ENCODE results near the gene TMEM229B. TPM values are rescaled to one million over a fixed set of nuclear protein-coding genes. Genes with fewer than 3 reads are reported as not detected.
"Not testable (repeated sequence)": the region's sequence is repeated elsewhere in the genome, so short reads cannot be mapped to it uniquely, and the experiment has no call there.

Gene TMEM229B
- total RNA-seq, 1 donor from 2014 or later = 23.3 TPM

DNA sequence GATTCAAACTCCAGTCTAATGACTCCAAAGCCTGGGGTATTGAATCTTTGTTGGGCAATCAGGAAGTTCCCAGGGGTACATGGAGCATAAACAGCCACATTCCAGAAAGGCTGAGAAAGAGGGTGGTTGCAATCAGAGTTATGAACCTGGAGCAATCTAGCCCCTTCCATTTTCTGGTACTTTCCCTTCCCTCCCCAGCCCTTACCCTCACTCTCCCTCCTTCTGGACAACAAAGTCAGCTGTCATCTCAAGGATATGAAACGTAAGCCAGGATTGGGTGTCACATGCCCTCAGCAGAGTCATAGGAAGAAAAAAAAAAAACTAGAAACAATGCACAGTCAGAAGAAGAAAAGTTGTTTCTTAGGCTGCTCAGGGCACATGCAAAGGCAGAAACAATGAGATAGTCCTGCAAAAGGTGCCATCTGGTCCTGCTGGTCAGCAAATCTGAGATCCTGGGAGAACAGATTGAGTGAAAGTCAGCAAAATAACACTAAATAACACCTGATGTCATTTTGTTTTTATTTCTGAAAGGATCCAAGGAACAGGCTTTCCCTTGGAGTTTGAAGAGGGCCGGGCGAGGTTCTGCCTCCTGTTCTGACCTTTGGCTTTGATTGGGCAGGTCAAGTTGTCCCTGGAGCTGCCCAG is 27.1 kb downstream of the TMEM229B start:
- intact Hi-C loops (cut with micrococcal nuclease) = no loop called here

DNA sequence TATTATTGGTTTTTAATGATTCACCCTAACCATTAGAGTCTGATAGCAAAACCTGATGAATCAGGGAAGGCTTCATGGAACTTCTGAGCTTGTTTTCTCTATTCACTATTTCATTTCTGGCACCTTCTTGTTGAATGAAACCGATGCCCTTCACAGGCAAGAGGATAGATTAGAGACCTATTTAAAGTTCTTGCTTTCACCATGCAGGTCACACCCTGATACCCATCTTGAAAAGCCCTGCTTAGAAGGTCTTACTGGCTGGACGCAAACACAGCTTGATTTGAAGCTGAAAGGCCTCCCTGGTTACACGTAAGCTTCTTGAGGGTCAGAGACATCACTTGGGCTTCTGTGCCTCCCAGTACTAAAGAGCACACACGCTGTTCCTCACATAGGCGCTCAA is 29.2 kb downstream of the TMEM229B start:
- intact Hi-C loops (cut with micrococcal nuclease) = no loop called here

DNA sequence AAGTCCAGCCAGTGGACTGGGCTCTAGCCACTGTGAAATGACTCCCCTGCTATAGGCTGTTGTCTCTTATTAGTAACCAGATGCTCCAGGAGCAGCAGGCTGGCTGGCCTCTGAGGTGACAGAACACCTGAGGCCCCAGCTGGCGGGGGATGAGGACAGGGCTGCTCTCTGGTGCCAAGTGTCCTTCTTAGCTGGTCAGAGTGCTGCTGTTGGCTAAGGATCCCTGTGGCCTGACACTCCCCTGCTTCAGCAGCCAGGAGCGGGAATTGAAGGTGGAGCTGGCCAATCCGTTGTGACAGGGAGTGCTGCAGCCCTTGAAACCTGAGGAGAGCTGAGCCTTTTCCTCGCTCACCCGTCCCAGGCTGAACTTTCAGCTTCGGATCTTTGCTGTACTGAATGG is 30.7 kb downstream of the TMEM229B start:
- intact Hi-C loops (cut with micrococcal nuclease) = no loop called here

DNA sequence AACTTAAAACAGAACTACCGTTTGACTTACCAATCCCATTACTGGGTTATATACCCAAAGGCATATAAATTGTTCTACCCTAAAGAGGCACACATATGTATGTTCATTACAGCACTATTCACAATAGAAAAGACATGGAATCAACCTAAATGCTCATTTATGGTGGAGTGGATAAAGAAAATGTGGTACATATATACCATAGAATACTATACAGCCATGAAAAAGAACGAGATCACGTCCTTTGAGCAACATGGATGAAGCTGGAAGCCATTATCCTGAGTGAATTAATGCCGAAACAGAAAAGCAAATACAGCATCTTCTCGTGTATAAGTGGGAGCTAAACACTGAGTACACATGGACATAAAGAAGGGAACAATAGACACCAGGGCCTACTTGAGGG is 31.8 kb downstream of the TMEM229B start:
- intact Hi-C loops (cut with micrococcal nuclease) = no loop called here

DNA sequence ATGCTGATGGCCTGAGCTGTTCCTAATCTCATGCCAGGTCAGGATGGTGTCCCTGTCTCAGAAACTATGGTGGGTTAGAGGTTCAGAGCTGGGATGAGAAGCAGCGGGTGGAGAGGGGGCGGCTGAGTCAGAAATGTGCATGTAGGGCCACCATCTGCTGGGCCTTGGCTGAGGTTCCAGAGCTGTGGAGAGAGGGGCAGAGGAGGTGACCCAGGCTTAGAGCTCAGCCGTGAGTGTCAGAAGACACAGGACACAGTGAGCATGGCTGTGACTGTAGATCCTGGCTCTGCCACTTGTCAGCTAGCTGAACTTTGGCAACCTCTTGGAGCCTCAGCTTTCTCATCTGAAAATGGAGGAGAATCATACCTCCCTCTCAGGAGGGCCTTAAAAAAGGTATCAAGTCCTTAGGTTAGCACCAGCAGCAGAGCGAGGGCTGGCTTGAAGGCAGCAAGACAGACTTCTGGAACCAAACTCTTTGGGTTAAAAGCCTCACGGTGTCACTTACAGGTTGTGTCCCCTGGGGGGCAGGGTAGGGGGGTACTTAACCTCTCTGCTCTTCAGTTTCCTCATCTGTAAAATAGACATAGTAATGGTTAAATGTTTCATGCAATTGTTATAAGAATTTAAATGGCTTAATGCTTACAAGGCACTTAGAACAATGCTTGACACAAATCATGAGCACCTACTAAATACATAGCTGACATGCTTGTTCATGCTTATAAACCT is 34.8 kb downstream of the TMEM229B start:
- intact Hi-C loops (cut with micrococcal nuclease) = no loop called here

DNA sequence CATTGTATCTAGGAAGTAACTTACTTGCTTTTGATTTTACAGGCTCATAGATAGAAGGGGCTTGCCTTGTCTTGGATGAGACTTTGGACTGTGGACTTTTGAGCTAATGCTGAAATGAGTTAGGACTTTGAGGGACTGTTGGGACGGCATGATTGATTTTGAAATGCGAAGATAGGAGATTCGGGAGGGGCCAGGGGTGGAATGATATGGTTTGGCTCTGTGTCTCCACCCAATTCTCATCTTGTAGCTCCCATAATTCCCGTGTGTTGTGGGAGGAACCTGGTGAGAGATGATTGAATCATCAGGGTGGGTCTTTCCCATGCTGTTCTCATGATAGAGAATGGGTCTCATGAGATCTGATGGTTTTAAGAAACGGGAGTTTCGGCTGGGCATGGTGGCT is 36.9 kb downstream of the TMEM229B start:
- intact Hi-C loops (cut with micrococcal nuclease) = not testable (repeated sequence)

DNA sequence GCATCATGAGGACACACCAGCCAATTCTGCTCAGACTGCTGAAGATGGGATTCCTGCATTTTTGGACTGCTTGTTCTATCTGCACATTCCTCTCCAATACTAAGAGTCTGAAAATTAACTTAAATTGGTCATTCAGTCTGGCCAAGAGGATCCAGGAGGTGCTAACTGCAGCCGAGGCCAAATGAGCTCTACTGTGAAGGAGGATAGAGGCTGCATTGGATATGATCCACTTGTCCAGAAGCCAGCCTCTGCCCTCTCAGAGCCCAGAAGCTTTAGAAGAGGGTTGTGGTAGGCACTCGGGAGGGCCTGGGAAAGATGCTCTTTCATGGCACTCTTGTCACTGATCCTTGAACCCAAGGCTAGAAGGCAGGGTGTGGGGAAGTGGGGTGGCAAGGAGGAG is 39.4 kb downstream of the TMEM229B start:
- intact Hi-C loops (cut with micrococcal nuclease) = no loop called here

DNA sequence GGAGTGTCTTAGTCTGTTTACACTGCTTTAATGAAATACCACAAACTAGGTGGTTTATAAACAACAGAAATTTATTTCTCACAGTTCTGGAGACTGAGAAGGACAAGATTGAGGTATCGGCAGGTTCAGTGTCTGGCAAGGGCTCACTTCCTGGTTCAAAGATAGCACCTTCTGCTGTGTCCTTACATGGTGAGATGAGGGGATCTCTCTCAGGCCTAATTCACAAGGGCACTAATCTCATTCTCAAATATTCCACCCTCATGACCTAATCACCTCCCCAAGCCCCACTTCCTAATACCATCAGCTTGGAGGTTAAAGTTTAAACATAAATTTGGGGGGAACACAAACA is 41.5 kb downstream of the TMEM229B start:
- intact Hi-C loops (cut with micrococcal nuclease) = no loop called here

DNA sequence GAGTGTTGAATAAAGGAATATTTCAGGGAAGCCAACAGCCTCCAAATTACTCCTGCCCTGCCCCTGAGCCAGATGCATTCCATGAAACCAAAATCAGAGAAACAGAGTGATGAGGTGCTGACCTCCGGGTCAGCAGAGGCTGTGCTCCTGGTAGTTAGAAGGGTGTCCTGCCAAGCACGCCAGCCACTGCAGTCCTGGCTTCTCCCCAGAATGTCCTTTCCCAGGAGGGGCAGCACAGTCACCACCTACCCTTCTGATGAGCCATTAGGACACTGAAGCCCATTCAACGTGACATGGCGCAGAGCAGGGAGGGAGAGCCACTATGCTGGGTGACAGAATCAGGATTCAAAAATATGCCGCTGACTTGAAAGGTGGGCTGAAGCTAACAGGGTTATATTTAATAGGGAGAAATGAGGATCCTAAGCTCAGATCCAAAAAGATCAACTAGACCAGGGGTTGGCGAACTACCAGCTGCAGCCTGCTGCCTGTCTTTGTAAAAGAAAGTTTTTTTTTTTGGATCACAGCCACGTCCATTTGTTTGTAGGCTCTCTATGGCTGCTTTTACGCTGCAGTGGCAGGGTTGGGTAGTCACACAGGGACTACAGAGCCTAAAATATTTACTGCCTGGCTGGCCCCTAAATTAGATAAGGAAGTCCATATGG is 42.0 kb downstream of the TMEM229B start:
- intact Hi-C loops (cut with micrococcal nuclease) = no loop called here

DNA sequence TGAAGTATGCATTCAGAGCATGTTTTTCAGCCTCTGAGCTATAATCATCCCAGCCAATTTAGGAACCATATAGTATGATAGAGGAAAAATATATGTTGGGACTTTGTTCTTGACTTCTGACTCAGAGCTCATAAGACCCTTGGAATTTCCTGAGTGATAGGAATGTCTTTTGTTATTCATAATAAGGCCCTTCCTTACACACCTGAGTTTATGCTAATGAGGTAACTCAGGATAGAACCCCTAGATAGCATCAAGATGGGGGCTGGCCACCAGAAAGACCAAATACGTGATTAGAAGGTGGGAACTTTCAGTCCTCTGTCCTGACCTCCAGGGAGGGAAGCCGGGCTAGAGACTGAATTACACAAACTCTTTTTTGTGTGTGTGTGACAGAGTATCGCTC is 44.1 kb downstream of the TMEM229B start:
- intact Hi-C loops (cut with micrococcal nuclease) = no loop called here

DNA sequence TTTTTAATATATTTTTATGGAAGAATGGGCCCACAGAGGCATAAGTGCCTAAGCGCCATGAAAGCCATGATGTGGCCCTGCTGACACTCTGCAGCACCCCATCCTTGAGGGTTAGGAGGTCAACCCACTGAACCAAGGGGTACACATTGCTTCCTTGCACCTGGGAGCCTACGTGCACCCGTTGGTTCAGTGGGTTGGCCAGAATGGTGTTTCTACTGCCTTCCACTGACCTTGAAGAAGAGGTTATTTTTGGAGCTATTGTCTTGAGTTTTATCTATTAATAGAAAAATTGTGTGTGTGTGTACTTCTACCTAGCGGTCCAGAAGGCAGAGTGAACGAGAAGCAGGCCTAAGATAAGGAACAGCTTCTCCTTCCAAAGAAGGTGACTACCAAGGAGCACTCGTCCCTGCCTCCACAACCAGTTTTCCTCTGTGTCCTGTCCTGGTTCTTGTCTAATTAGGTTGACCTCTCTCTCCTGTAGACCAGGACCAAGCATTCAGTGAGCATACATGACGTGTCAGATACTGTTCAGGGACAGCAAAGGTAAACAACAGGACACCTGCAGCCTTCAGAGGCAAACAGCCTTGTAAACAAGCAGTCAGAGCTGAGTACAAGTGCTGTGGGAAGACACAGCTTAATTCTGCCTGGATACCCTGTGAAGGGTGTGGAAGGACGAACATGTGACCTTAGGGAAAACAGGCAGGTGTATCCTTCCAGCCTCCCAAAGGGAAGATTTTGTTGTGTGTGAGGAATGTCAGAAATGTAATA is 46.2 kb downstream of the TMEM229B start:
- intact Hi-C loops (cut with micrococcal nuclease) = no loop called here

DNA sequence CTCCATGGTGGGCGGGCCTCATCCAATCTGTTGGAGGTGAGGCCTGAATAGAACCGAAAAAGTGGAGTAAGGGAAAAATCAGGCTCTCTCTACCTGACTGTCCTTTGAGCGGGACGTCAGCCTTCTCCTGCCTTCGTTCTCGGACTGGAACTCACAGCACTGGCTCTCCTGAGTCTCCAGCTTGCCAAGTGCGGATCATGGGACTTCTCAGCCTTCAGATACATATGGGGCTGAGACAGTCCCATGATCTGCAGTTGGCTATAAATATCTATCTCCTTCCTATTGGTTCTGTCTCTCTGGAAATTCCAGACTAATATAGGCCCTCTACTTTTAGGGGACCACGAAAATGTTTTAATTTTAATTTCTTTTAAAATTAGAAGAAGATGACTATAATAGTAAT is 46.8 kb downstream of the TMEM229B start:
- intact Hi-C loops (cut with micrococcal nuclease) = no loop called here

DNA sequence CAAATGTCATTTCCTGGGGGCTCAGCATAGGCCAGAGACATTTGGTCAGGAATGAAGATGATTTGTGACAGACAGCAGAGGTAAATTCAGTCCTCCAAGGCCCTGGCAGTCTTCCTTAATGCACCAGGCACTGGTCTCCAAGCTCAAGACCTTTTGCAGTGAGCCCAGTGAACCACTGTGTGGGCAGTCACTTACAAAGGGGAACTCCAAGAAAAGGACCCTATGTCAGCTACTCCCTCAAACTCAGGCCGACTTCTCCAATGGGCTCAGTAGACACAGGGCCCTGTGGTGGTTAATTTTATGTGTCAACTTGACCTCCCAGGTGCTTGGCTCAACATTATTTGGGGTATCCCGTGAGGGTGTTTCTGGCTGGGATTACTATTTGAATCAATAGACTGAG is 47.3 kb downstream of the TMEM229B start:
- intact Hi-C loops (cut with micrococcal nuclease) = no loop called here

DNA sequence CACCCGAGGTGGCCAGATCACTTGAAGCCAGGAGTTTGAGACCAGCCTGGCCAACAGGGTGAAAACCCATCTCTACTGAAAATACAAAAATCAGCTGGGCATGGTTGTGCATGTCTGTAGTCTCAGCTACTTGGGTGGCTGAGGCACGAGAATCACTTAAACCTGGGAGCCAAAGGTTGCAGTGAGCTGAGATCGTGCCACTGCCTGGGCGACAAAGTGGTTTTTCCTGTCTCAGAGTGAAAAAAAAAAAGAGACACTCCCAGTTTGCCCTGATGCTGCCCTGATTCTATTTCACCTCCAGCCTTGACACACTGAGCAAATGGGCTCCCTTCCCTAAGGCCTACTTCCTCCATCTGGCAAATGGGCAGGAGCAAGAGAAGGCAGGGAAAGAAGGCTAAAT is 48.0 kb downstream of the TMEM229B start:
- intact Hi-C loops (cut with micrococcal nuclease) = no loop called here

DNA sequence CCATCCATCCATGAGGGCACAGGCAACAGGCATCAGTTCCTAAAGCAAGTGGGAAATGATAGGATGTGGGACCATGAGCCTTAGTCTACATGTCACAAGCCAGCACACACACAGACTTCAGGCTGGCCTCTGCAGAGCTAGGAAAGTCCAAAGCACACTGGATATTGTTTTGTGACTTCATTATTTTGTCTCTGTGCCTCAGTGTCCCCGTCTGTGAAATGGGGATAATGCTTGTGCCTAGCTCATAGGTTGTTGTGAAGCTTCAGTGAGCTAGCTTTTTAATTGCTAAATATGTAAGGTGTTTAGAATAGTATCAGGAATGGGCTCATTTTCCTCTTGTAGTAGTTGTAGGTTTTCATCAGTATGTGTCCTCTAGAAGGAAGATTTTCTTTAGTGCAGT is 49.6 kb downstream of the TMEM229B start:
- intact Hi-C loops (cut with micrococcal nuclease) = no loop called here

DNA sequence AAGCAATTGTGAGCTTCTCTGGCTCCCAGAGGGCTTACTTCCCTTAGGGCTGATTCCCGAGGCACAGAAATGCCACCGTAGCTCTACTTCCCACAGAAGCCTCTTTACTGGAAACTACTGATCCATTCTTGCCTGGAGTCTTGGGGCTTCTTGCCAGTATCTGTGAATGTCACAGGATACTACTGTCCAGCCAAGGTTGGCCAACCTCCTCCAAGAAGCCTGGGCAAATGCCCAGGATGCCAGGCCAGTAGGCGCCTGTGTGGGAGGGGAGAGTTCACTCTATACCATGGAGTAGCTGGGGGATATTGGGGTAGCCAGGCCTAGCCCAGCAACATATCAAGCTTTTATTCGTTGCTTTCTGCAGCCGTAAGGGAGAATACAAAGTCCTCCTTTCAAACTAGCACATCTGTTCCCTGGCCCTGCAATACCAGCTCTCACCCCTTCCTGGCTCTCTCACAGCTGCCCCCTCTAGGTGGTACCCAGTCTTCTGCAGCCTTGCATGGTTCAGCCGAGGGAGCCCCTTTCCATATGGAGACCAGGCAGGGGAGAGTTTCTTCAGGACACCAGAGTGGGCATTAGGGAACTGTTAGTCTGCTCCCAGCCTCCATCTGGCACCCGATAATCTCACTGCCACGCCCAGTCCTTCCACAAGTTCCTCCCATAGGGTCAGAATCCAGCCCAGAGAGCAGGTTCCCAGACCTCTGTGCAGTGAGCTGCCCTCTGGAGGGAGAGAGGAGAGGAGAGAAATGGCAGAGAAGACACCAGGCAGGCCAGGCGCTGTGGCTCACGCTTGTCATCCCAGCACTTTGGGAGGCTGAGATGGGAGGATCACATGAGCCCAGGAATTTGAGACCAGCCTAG is 52.3 kb downstream of the TMEM229B start:
- intact Hi-C loops (cut with micrococcal nuclease) = no loop called here

DNA sequence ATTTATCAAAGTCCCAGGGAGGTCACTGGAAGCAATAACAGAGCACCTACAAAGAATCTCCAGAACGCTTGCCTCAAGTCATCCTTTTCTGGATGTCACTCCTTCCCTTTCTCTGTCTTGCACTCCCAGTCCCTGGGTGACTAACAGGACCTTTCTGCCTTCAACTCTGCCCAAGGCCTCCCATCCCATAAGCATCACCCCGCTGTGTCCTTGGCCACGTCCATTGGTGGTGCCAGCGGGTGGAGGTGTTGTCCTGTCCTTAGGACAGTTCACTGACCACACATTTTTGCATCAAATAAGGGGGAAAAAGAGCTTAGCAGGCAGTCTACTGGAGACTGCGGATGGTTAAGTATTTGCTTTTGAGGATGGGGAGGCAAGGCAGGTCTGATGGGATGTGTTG is 52.9 kb downstream of the TMEM229B start:
- intact Hi-C loops (cut with micrococcal nuclease) = no loop called here

DNA sequence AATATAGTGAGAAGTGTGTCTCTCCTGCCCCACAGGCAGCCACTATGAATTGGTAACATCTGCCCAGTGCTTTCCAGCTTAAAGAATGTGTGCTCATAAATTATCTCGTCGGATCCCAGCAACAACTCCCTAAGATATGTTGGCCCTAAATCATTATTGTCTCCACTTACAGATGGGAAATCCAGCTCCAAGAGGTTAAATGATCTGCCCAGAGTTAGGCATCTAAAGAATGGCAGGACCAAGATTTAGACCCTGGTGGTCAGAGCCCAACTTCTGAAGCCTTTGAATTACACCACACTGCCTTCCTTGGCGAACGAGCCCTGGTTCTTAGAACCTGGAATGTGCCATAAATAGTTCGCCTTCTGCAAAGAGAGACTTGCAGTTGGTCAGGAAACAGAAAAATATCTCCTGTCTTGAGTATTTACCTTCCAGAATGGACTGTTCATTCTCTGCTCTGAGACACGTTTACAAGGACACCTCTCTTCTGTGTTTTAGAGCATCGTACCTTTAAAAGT is 56.4 kb downstream of the TMEM229B start:
- intact Hi-C loops (cut with micrococcal nuclease) = no loop called here

DNA sequence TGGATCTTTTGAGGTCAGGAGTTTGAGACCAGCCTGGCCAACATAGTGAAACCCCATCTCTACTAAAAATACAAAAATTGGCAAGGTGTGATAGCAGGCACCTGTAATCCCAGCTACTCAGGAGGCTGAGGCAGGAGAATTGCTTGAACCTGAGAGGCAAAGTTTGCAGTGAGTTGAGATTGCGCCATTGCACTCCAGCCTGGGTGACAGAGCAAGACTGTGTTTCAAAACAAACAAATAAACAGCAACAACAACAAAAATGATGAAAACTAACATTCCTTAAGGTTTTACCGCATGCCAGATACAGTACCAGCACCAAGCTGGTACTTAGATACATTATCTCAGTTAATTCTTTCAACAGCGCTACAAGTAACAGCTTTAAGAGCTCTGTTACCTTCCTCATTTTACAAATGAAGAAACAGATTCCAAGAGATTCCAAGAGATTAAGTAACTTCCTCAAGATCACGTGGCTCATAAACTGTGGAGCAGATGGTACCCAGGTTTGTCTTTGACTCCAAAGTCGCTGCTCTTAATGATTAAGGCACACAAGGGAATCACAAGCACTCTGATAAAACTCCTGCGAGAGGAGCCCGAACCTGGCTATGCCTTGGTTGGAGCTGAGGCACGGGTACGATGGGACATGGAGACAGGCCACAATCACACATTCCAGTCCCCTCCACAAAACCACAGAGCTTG is 58.9 kb downstream of the TMEM229B start:
- intact Hi-C loops (cut with micrococcal nuclease) = loop anchor here (5.0 kb wide), 1 partner anchor 1403 kb away; no protein-coding TSS in a partner anchor

DNA sequence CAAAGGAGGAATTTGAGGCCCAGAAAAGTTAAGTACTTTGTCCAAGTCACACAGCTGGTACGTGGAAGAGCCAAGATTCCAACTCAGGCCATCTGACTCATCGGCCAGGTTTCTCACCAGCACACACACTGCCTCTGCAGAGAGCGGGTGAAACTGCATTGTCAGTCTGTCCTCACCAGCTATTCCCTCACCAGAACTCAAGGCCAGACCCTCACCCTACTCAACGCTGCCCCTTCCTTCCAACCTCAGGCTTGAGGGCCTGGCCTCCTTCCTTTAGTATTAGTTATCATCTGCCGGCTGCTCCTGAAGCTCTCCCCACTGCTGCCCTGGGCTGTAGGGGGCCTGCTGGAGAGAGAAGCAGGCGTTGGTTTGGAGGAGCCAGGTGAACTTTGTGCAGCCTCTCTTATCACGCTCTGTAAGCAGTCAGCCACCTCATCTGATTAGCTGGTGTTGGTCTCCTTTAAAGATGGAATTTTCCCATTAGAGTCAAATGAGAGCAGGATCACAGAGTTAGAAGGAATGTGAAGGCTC is 60.0 kb downstream of the TMEM229B start:
- intact Hi-C loops (cut with micrococcal nuclease) = loop anchor here (5.0 kb wide), 1 partner anchor 1404 kb away; no protein-coding TSS in a partner anchor

All from T-helper 1 cell treated with Interleukin-12 subunit alpha and Interleukin-12 subunit beta and Interleukin-4 antibody, amounts not matched to agents 30 ng/mL and 1 ng/mL, for 36 hours (primary cell).